ENCODE measurements around the gene TBX1. TPM values are rescaled to one million over a fixed set of nuclear protein-coding genes. Genes with fewer than 3 reads are reported as not detected.

TBX1 gene
- total RNA-seq, 1 donor from 2014 or later: 0.48 TPM

DNA sequence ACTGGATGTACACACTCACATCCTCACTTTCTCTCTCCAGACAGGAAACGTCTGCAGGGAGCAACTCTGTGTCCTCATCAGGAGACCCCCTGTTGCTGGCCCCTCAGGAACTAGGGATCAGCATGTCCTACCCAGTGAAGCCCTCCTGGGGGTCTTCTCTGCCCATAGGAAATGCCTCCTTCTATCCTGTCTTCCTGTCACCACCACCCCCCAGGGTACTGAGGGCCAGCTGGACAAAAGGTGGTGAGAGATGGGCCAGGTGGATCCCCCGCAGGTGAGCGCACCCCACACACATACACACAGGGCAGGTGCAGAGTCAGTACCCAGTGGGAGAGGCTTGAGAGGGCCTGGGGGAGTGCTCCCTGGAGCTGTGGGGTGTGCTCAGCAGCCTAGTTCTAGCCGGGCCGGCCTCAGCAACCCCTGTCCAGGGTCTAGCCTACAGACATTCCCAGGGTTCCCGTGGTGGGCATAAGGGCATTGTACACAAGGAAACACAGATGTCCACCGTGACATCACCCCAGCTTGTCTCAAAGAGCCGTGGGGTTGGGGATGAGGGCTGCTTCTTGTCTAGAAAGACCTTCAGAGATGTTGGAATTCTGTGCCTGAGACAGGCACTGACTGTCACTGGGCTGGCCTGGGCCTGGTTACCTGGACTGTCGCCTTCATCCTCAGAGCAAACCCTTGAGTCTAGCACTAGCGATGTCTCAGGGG lies 28.0 kb upstream of the TBX1 start:
- intact Hi-C loops (cut with DNase I): loop anchor here (5.0 kb wide), 1 partner anchor 120 kb away; the partner anchor contains the start of genes GNB1L and RTL10
- DNase-seq (ENCODE audit: low spot score): no peak

DNA sequence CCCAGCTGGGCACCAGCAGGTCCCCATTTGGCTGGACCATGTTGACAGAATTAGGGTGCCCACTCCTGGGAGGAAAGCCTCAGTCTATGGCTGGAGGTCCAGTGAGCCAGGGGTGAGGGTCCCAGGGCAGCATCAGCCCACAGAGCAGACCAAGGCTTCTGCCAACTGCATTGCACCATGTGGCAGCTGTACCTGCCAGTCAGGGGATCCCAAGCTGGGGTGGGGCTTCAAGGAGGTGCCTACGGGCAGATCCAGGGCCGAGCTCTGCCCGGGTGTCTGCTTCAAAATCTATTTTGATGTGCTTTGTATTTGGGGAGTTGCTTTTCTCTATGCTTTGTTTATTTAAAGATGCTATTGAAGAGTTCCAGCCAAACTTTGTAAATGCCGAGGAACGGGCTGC lies 26.8 kb upstream of the TBX1 start:
- intact Hi-C loops (cut with DNase I): loop anchor here (5.0 kb wide), 1 partner anchor 119 kb away; the partner anchor contains the start of genes GNB1L and RTL10
- DNase-seq (ENCODE audit: low spot score): no peak

DNA sequence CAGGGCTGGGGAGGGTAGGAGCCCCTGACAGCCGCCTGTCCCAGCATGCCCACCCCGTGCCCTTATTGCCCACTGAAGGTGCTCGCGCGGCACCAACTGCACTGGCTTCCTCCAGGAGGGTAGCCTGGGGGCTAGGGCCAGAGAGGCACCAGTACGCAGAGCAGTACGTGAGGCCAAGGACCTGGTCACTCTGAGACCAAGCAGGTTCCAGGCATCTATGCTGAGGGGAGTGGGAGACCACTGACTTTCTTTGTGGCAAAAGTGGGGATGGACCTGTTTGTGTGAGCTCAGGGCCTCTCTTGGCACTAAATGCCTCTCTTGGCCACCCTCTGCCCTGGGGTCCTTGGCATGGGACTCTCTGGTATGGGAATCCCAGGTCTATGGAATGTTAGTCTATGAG lies 26.4 kb upstream of the TBX1 start:
- intact Hi-C loops (cut with DNase I): loop anchor here (5.0 kb wide), 1 partner anchor 118 kb away; the partner anchor contains the start of genes GNB1L and RTL10
- DNase-seq (ENCODE audit: low spot score): no peak

DNA sequence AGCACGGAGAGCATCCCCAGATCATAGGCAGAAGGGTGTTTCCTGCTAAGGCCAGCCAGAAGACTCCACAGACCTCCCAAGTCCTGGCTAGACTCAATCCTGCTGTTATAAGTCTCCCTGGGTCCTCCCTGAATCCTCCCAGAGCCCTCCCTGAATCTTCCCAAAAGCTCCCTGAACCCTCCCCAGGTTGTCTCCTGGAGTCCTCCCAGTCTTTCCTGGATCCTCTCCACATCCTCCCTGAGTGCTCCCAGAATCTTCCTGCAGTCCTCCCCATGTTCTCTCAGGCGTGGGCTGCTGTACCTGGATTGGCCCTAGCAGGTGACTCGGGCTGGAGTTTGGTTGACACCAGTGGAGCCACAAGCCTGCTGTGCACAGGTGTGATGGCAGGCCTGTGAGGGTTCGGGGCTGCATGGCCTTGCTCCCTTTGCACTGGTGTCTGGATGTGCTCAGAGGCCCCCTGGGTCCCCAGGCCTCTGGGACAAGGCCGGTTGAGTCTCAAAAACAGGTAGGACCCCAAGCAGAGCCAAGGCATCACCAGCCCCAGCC lies 25.7 kb upstream of the TBX1 start:
- no peak for DNase-seq (ENCODE audit: low spot score)
- intact Hi-C loops (cut with DNase I): loop anchor here (5.0 kb wide), 1 partner anchor 117 kb away; the partner anchor contains the start of genes GNB1L and RTL10

DNA sequence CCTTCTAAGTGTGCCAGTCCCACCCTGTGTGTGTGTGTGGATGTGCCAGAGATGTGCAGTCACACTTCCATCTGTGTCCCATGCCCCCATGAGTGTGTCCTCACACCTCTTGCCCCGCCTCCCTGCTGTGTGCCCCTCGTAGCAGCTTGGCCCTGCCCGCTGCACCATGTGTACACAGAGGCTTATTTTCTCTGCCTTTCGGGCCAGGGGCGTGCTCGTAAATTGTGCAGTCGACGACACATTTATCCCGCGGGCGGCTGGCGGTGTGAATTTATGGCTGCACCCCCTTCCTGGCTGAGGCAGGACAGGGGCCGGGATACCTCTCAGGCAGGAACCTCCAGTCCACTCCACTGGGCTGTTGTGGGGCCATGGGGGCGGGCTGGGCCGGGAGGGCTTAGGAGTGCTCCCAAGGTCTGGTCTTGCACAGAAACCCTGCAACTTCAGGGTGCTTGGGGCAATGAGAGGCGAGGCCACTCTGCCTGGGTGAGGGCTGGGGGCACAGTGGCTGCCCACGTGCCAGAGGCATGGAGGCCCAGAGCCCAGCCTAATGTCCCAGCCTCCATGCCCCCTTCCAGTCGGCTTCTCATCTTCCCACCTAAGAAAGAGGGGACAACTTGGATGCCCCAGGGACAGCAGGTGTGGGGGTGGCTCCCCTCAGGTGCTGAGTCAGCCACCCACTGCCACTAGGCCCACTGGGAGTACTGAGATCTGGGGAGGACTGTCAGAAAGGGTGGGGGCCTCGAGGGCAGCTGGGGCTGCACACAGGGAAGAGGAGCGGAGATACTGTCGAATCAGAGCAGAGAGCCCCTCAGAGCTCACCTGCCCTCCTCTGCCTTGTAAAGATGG lies 24.7 kb upstream of the TBX1 start:
- DNase-seq (ENCODE audit: low spot score): no peak
- intact Hi-C loops (cut with DNase I): no loop called here

DNA sequence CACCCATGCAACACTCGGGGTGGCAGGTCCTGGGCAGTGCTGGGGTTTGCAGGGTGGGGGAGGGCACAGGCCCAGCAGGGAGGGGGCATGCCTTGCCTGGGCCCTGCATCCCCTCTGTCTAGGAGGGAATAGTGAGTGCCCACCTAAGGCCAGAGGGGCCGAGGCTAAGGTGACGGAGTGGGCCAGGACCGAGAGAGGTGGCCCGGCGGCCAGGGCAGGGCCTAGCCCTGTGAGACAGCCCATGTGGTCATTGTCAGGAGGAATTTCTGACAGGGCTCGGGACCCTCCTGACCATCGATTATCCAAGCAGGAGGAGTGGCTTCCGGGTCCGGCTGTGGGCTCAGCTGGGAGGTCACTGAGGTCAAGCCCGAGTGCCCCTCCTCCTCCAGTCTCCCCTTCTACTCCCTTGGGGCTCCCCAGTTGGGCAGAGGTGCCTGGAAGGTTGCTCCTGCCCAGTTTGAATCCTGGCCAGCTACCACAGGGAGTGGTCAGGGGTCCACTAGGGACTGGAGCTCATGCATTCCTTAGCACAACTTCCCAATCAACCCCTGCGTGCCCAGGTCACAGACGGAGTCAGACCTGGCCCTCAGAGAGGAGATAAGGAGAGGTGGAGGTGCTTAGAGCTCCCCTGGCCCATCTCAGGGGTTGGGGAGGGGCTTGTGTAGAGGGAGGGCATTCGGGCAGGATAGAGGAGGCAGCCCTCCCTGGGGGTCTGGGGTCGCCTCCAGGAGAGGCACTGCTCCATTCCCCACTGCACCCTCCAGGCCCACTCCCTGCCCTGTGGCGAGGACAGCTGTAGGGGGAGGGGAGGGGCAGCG lies 22.5 kb upstream of the TBX1 start:
- intact Hi-C loops (cut with DNase I): no loop called here
- no peak for DNase-seq (ENCODE audit: low spot score)

DNA sequence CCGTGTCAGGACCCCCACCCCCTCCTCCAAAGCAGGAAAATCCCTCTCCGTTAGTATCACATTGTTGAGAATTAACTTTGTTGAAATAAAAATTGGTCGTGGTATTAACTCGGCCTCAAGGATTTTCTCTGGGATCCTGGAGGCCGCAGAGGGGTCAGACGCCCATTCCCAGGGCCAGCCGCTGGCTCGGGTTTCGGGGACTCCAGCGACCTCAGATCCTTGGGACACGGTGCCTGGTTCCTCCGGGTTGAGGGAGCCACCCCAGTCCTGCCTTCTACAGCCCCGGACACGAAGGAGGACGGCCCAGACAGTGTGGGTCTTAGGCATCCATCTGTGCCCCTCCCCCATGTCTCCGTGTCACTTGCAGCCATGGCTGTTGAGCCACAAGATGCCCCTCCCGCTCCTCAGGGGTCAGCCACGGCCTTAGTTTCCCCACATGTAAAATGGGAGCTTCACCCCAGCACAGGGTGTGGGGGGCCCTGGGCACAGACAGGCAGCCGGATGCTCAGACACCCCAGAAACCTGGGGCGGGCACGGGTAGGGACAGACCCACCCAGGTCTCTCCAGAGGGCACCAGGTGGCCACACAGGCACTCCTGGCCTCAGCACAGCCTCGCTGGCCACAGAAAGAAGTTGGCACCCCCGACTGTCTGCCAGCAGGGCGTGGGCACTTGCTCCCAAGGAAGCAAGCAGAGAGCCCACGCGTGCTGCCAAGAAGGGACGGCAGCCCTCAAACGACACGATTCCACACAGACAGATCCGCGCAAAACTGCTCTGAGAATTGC lies 21.7 kb upstream of the TBX1 start:
- intact Hi-C loops (cut with DNase I): no loop called here
- DNase-seq (ENCODE audit: low spot score): no peak

DNA sequence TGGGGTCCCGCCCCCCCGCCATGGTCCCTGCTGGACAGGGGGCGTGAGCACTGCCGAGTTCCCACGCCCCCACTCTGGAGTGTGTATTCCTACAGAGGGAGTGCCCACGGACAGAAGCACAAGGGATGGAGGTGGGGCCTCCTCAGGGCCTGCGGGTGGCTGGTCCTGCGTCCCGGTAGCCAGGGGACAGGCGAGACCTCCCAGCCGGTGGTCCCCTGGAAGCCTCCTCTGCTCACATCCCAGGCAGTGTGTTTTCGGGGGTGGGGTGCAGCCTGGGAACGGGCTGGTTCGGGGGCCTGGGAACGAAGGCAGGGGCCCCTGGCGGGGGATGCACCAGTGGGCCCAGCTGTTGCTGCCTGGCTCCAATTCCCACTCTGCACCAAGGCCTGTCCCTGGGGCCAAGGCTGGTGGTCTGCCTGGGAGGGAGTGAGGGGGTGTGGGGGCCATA lies 21.1 kb upstream of the TBX1 start:
- no peak for DNase-seq (ENCODE audit: low spot score)
- intact Hi-C loops (cut with DNase I): no loop called here

DNA sequence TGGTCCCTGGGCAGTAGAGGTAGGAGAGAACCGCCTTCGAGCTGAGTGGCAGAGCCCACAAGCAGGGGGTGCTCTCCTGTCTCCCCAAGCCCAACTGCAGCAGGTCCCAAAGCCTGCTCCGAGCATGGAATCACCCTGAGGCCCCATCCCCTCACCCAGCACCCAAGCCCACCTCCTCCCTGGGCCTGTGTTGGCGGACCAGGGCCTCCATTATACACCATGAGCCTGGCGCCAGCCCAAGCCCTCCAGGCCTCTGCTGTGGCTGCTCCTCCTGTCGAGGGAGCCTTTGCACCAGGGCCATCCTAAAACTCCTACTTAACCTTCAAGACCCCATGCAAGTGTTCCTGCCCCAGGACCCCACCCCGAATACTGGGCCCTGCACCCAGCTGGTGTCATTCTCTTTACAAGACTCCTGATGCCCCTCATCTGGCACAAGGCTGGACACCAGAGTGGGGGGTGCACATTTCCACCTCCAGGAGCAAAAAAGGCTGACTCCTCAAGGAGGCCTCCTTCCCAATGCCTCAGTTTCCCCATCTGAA lies 20.6 kb upstream of the TBX1 start:
- intact Hi-C loops (cut with DNase I): no loop called here
- no peak for DNase-seq (ENCODE audit: low spot score)

DNA sequence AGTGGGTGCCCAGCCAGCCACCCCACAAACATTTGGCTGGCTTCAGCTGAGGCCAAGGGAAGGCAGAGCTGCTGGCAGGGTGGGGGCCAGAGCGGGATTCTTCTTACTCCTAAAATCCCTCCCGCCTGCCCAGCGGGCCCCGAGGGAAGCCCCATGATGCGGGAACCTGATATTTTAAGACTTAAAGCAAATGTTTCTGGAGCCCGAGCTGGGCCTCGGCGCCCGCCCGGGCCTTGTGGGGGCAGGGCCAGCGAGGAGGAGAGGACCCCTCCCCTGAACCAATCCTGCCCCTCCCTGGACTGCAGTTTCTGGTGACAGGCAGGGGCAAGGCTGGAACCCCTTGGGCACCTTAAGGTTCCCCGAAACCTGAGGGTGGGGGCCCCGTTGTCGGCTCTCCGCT lies 20.0 kb upstream of the TBX1 start:
- intact Hi-C loops (cut with DNase I): no loop called here
- no peak for DNase-seq (ENCODE audit: low spot score)

DNA sequence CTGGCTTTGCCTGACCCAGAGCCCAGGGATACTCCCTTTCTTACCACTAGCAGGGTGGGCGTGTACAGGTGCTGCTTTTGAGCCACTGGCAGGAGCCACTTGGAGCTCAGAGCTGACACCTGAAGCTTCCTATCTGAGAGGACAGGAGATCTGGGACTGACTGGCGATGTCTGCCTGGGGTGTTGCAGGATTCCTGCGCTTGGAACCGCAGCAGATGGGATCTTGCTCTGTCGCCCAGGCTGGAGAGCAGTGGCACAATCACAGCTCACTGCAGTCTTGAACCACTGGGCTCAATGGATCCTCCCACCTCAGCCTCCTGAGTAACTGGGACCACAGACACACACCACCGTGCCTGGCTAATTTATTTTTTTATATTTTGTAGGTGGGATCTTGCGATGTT lies 19.5 kb upstream of the TBX1 start:
- no peak for DNase-seq (ENCODE audit: low spot score)
- intact Hi-C loops (cut with DNase I): no loop called here

DNA sequence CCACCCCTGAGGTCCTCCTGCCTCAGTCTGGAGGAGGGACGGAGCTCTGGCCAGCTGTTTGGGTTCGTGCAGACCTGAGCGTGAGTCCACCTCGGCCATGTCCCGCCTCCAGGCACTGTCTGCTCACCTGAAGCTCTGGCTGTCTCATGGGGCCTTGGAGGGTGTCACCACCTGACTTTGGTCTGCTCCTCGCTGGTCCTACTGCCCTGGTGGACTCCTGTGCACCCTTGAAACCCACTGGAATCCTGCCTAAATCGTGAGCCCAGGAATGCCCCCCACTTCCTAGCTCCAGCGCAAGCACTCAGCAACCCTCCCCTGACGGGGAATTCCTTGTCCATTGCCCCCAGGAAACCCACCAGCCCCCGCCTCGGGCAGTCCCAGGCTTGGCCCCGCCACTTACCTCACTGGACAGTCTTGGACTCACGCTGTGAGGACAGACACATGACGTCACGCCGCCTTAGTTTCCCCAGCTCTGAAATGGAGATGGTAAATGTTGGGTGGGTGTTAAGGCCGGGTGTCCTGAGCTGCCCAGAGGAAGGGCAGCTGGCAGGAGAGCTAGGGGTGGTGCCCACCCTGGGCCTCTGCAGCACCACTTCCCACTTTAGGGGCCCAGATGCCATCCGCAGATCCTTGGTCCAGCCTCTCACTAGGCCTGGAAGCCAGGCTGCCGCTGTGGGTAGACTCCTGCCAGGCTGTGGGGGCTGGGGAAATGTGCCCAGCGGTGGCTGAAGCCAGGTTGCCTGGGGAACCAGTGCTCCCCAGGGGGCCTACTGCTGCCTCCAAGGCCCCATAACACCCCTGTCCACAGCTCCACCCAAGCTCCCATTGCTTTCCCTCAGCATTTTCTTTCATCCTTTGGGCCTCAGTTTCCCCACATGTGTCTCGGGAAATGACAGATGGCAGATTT lies 18.2 kb upstream of the TBX1 start:
- intact Hi-C loops (cut with DNase I): no loop called here
- DNase-seq (ENCODE audit: low spot score): no peak

DNA sequence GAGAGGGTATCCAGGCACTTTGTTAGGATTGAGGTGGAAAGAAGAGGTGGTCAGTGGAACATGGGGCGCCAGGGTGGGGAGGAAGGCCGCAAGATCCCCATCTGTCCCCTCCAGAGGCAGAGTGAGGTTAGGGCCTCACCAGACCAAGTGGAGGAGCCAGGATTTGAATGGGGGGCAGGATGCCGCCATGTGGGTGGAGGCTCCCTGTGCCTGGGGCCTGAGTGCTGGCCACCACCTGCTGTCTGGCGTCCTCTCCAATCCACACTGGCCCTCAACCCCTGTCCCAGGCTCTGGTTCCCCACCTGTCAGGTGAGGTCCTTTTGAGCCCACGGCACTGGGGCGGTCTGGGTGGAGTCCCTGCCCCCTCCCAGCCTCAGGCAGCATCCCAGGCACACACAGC lies 17.5 kb upstream of the TBX1 start:
- intact Hi-C loops (cut with DNase I): no loop called here
- no peak for DNase-seq (ENCODE audit: low spot score)

DNA sequence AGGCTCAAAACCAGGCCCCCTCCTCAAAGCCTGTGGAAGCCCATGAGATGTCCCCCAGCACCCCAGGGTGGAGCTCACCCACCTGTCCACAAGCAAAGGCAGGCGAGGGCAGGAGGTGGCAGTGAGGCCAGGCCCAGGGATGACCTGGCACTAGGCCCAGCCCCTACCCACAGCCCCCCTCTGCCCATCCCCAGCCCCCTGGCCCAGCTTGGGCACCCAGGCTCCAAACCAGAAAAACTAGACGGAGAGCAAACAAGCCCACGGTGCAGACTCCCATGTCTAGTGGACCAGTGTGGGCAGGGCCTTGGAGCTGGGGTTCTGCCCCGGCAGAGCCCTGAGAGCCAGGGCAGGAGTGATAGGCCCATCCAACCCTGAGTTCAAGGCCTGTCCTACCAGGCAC lies 16.9 kb upstream of the TBX1 start:
- DNase-seq (ENCODE audit: low spot score): no peak
- intact Hi-C loops (cut with DNase I): no loop called here

DNA sequence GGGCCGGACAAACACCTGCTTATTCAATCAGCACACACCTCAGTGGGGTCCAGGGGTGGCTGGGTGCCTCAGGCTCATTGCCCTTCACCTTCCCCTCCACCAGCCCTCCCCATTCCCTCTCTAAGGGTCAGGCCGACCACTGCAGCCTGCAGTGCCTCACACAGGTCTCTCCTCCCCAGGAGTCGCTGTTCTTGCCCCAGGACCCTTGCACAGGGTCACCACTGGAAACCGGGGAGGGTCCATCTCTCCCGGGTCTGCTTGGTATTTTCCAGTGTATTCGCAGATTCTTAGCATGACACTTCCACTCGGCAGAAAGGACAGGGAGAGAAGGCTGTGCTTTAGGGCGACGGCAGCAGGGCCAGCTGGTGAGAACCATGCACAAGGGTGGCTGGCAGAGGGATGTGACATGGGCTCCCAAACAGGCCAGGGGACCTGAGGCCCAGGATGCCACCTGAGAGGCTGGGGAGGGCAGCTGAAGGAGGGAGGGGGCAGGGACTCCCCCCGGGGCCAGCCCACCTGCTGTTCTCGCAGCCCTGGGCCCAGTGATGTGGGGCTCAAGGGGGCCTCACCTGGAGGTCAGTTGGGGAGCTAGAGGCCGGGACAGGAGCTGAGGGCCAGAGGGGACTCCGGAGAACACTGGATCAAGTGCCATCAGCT lies 16.1 kb upstream of the TBX1 start:
- DNase-seq (ENCODE audit: low spot score): no peak
- intact Hi-C loops (cut with DNase I): loop anchor here (5.0 kb wide), 1 partner anchor 68 kb away; no protein-coding TSS in a partner anchor

DNA sequence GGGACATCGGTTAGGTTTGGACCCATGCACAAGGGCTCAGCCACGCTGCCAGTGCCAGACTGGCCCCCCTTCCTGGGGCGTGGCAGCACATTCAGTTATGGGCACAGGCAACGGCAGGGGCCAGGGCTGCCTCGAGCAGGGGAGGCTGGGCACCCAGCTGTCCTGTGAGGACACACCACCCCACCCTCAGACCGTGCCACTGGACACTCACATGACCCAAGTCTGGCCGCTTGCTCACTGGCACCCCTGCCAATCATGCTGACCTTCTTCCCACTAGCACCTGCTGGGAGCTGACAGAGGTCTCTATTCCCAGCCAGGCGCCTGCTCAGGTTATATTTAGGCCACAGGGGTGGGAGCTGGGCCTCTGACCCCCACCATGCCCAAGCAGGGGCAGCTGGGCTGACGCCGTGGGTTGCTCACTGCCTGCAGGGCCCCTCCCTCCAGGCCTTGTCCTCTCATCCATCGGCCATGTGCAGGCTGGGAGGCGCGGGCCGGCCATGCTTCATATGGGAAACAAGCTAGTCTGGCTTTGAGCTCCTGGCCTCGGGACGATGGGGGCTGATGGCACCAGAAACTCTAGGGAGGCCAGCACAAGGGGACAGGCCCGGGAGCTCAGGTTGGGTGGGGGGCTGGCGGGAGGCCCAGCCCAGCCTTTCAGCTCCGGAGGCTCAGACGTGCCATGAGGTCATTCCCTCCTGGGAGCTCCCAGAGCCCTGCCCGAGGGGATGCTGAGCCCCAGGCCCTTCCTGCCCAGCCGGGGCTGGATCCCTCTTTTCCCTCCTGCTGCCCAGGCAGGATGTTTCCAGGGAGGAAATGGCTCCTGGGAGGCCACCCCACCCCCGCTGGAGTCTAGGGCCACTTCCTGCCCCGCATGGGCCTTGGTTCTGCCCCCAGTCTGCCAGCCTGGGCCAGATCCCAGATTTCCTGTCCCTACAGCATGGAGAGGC lies 15.2 kb upstream of the TBX1 start:
- DNase-seq (ENCODE audit: low spot score): peak; percentile 80
- intact Hi-C loops (cut with DNase I): loop anchor here (5.0 kb wide), 1 partner anchor 67 kb away; no protein-coding TSS in a partner anchor
